NCI-H1092 treated with DMSO at 0.1 percent for 48 hours (cell line): ENCODE results near the gene SYT11.
"Not testable (repeated sequence)": the region's sequence is repeated elsewhere in the genome, so short reads cannot be mapped to it uniquely, and the experiment has no call there.

Experiments
- DNase-seq: peaks from one replicate; lab custom pipeline; 2025; lab: John Stamatoyannopoulos, UW

SYT11 gene

DNA sequence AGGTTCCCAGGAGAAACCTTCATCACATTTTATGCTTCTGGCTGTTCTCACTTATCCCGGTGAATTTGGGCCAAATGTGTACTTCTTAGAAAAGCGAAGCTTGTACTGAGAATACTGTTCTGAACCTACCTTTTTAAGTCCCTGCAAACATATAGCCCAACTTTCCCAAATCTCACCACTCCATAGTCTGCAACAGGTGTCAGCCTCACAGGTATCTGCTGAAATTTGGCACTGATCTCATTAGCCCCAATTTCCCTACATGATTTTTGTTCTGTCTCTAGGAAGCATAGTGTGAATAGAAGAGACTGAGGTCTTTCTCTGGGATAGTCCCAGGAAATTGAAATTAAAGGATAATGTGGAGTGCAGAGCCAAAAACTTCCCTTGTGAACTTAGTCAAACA is 40.3 kb downstream of the SYT11 start:
- no peak for DNase-seq

DNA sequence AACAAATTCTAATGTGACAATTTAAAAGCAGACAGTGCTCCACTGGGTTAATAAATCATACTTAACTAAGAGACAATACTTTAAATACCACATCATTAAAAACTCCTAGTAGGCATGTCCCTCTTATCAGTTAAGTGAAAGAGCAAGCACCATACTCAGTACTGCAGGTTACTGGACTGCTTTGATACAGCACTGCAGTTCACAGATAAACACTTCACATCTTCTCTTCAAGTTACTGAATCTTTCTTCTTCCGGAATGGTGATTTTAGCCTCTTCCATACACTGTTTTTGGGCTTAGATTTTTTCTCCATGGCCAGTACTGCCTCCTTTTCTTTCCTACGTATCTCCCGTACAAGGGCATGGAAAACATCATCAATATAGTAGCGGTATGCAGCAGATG is 40.8 kb downstream of the SYT11 start:
- no peak for DNase-seq

DNA sequence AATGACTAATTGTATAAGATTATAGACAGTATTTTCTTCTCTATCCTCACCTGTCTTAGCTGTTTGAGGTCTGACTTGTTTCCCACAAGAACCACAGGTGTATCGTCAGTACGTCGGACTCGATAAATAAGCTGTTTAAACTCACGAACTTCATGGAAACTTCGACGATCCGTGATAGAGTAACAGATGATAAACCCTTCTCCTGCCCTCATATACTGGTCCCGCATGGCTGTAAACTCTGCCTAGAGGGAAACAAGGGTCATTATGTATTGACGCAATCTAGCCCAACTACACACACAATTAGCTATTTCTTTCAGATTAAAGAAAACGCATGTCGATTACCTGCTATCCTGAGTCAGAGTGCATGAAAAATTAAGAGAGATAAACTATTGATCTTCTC is 44.9 kb downstream of the SYT11 start:
- no peak for DNase-seq

DNA sequence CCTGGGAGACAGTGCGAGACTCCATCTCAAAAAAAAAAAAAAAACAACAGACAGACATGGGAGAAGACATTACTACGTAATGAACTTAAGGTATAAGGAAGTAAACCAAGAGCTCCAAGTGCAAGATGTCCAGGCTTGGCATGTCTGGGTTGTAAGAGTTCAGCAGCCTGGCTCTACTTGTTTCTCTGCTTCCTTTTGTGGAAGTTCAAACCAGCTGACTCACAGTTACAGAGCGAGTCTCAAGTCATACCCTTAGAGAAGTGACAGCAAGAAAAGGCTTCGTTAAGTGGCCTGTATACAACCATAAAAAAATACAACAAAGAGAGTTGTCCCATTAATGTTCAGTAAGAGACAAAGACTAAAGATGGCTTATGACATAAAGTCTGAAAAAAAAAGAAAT is 50.5 kb downstream of the SYT11 start:
- DNase-seq, result no peak

DNA sequence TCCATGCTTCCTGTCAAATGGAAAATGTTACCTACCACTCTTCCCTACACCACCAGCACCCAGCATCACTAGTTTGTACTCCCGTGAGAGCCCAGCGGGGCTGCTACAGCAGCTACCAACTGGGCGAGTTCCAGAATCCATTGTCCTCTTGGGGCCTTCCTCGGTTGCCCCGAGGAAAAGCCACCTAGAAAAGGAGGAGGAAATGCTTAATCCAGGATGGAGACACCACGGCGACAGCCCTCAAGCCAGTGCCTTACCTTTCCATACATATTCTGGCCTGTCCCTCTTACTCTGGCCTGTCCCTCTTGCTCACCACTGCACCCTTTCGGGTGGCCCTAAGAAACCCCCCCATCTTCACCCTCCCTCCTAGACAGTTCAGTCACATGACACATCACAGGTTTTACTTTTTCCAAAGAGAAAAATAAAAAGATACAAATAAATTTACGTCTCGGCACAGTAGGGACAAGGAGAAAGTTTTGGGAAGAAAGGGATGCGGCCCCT is 51.3 kb downstream of the SYT11 start:
- DNase-seq, result peak; percentile 69

DNA sequence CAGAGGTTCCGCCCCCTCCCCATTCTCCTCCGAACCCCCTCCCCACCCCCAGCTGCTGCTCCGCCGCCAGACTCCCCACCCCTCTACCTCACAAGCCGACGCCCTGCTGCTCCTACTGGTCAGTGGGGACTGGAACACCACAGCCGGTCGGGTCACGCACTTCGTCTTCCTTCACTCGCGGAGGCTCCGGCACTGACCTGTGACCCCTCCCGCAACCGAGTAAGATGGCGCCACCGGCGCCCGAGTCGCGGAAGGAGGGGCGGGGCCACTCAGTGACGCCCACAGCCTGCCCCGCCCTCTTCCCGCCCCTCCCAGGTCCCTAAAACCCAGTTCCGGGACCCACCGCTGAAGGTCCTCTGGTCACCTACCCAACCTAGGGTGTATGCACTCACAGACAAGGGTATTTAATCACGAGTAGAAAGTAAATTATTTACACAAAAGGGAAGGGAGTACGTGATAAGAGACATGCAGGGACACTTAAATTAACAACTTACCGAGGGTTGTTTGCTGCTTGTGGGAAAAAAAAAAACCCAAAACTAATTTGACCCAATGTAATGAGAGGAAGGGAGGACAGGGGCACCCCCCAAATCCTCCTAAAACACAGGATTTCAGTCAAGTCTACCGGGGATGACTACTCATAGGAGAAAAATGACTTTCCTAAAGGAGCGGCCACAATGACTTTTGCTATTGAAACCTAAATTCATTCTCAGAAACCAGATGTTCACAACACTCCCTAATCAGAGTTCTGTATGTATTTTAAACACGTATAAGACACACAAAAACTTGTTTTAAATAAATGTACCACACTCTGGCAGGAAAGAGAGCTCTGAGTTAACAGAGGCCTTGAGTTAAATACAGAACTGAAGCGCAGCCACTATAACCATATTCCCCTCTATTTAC is 52.0 kb downstream of the SYT11 start, which contains the start of gene RIT1:
TSS of gene RIT1 (minus strand) at position 194 of the 900 bp plus-strand sequence. CDS start 588 bp downstream, outside the sequence.
- peak; percentile 78 for DNase-seq

DNA sequence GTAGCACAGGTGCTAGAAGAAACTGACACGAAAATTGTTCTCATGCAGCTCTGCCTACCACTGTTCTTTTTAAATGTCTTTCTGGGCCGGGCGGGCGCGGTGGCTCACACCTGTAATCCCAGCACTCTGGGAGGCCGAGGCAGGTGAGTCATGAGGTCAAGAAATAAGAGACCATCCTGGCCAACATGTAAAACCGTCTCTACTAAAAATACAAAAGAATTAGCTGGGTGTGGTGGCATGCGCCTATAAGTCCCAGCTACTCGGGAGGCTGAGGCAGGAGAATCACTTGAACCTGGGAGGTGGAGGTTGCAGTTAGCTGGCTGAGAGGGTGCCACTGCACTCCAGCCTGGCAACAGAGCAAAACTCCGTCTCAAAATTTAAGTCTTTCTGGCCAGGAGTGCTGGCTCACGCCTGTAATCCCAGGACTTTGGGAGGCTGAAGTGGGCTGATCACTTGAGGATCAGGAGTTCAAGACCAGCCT is 52.7 kb downstream of the SYT11 start:
- DNase-seq, result no peak

DNA sequence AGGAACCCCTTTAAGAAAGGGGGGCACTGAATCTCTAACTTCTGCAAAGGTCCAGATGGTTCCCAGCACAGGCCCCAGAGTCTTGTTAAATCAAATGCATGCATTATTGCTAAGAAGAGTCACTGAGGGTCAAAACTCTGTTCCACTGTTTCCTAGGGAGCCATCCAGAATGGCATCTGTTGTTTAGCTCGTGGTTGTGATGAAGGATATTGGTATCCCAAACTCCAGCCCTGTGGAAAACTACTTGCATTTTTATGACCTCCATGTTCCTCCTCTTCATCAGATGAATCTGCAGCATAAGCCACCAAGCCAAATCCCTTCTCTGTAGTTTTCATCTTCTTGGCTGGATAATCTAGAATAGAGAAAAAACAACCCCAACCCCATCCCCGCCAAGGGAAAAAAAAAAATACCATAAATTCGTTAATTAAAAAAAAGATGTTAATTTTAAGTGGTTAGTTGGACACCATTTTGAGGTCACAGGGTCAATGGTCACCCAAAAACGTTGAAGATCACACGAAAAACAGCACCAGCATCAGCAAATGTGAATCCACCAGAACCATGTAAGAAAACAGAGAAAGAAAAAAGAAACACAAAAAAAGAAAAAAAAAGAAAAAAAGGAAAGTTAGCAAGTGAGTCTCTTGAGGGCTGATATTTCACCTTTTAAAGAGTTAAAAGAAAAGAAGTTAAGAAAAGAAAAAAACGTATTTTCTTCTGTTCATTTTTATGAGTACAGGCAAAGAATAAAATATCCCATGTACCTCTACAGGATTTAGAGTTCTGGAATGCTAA is 54.8 kb downstream of the SYT11 start:
- DNase-seq, result no peak

DNA sequence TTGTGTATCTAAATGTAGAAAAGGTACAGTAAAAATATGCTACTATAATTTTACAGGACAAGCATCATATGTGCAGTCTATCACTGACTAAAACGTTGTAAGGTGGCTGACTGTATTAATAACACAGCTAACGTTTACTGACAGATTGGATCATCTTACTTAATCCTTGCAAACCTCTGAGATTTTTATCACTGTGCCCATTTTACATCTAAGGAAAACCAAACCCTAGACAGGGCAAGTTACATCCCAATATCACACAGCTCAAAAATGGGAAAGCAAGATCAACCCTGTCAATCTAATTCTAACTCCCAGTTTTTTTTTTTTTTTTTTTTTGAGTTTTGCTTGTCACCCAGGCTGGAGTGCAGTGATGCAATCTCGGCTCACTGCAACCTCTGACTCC is 59.3 kb downstream of the SYT11 start:
- DNase-seq, result no peak

DNA sequence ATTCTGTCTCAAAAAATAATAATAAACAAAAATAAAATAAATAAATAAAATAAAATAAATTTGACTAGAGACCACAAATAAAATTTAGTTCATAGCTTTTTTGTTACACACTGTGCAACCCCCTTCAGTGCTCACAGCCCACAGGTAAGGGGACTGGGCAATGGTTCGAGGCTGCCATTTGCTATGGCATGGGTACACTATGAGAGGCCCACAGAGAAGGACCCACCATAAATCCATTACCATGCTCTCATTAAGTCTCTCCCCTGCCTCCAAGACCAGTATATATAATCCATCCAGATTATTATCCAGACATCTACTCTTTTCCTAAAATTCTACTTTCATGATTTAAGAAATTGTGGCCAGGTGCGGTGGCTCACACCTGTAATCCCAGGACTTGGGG is 60.4 kb downstream of the SYT11 start:
- DNase-seq, result no peak

DNA sequence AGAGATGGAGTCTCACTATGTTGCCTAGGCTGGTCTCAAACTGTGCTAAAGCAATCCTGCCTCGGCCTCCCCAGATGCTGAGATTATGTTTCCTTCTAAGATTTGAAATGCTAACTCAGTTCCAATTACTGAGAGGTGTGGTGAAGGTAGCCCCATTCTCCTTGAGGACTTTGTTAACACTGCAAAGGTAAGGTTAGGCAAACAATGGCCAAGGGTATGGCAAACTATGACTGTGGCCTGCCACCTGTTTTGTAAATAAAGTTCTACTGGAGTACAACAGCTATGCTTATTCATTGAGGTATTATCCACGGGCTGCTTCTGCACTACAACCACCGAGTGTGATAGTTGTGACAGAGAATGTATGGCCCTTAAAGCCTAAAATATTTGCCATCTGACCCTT is 61.4 kb downstream of the SYT11 start:
- no peak for DNase-seq

DNA sequence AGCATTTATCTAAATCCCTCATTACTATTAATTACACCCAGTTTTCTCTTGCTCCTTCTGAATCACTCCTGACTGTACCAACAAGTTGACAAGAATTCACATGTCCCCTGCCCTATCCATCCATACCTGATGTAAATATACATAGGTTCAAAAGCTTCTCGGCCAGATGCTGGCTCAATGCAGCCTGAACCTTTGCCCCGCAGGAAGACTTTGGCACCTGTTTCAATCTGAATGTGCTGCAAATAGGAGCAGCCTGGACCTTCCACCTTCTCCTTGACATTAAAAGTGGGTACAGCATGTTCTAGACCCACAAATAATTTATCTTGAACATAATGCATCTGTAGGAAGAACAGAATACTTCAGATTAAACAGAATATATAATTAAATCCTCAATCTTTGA is 66.1 kb downstream of the SYT11 start:
- no peak for DNase-seq

DNA sequence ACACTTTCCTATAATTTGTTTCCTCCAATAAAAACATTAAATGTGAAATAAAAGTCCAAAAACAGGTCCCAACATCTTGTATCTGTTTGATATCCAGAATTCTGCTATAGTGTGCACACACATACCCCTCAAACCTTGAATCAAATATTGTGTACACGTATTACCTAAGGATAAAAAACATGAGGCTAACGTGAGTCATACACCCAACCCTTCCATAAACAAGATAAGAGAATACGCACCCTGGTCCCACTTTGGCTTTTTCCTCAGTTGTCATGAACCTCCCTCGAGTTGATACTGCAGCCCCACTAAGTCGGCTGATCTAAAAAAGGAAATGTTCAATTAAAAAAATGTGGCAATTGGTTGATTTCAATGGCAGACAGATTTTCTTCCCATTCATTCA is 69.7 kb downstream of the SYT11 start:
- no peak for DNase-seq

DNA sequence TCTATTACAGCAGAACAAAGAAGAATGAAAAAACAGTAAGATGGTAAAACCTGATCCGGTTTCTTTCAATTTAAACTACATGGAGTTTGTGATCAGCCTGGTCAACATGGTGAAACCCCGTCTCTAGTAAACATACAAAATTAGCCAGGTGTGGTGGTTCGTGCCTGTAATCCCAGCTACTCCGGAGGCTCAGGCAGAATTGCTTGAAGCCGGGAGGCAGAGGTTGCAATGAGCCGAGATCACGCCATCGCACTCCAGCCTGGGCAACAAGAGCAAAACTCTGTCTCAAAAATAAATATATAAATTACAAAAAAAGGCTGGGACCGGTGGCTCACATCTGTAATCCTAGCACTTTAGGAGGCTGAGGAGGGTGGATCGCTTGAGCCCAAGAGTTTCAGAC is 71.4 kb downstream of the SYT11 start:
- DNase-seq, result not testable (repeated sequence)

DNA sequence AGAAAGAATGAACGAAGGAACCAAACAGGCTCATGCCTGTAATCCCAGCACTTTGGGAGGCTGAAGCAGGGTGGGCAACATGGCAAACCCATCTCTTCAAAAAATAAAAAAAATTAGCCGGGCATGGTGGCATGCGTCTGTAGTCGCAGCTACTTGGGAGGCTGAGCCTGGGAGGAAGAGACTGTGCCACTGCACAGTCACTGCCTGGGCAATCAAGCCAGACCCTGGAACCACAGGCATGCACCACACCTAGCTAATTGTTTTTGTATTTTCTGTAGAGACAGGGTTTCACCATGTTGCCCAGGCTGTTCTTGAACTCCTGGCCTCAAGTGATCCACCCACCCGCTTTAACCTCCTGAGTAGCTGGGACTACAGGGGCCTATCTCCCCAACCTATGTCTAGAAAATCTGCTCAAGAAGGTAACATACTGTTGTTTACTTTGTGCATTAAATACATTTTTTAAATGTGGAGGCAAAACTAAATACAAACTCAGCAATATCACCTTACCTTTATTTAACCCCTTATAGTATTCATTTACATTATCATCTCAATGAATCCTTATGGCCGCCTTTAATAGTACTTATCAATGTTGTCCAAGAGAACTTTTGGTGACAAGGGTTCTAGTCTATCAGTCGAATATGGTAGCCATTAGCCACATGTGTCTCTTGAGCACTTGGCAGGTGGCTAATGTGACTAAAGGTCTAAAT is 72.1 kb downstream of the SYT11 start:
- DNase-seq, result no peak

DNA sequence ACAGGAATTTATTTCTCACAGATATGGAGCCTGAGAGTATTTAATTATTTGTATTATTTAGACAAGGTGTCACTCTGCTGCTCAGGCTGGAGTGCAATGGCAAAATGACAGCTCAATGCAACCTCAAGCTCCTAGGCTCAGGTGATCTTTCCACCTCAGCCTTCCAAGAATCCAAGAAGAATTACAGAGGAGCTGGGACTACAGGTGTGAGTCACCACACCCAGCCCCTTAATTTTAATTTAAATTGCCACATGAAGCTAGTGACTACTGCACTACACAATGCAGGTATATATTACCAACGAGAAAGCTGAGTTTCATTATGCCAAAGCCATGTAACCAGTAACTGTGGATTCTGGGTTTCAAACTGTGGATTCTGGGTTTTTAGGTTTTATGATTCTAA is 72.7 kb downstream of the SYT11 start:
- no peak for DNase-seq

DNA sequence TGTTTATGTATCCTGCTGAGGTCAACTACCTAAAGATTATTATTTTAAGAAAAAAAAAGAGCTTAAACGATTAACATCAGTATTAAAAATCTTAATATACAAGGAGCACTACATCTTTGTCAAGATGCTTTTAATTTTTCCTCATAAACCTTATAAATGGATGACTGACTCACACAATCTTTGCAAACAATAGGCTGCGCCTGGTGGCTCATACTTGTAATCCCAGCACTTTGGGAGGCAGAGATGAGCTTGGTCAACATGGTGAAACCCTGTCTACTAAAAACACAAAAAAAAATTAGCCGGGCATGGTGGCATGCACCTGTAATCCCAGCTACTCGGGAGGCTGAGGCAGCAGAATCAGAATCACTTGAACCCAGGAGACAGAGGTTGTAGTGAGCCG is 73.1 kb downstream of the SYT11 start:
- no peak for DNase-seq

DNA sequence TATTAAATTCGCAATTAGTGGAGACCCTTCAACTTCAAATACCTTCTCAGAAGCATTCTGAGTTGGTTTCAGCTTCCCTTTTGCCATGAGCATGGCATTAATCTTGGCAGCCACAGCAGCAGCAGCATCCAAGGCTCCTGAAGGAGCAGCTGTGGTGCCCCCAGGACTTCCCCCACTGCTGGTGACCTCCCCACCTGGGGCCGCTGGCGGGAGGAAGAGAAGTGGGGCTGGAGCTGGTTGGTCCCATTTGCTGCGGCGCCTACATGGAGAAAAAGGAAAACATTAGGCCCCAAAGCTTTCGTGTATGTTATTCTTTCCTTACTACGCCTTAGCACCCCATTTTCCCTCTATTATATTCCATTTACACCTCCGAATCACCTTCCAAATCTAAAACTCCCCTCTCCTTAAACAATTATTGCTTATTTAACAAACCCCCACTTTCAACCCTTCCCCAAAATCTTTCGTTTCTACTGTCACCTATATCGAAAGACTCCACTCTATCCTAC is 74.3 kb downstream of the SYT11 start:
- DNase-seq, result no peak

DNA sequence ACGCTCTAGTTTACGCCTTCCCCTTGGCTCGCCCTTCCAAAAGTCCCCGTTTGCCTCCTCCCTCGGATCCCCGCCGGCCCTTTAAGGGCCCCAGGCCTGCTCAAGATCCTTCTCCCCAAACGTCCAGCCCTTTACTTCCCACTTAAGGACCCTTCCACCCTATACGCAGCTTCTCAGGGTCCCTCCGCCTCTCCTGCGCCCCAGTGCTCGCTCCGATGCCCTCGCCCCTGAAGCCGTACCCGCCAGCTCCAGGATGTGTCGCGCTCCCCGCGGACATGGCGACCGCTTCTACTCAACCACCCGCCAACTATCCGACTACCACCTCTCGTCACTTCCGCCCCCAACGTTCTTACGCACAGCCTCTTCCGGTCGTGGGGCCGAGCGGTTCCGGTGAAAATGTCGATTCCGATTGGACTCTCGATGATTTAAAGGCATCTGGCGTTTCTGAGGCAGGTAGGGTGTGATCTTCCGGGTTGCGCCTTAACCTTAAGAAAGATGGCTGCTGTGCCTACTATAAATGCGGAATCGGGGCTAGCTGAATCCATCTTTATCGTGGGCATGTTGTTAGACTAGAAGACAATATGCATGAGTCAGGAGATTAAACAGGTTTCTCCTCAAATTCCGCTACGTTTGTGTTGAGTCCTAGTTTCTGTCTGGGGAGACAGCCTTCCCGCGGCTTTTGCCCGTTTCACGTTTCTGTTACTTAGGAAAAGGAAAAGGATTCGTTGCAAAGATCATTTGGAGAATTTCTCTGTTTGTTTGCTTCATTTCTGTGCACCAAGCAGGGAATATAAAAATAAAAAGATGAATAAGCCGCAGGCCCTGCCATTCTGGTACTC is 74.9 kb downstream of the SYT11 start, which contains the start of gene KHDC4:
TSS of gene KHDC4 (minus strand) at position 317 of the 839 bp plus-strand sequence. CDS start at position 277, 40 bp downstream.
- peak; percentile 100 for DNase-seq
